Mucosa of descending colon (tissue), 3 donors: ENCODE results near the gene ZNF106. TPM values are rescaled to one million over a fixed set of nuclear protein-coding genes. Genes with fewer than 3 reads are reported as not detected.

Experiments used
- ATAC-seq: fragments of 200-7000 bp; cut with Tn5 transposase; one replicate; pipeline ENCODE4 v1.9.1; 2020; ENCODE audit warnings: mild to moderate bottlenecking, moderate library complexity
- DNase-seq, 3 donors: peaks; one replicate each; pipeline ENCODE4 v3.0.0-alpha.2; 2020
- H3K36me3 ChIP-seq: fragments of 200-600 bp; one replicate; pipeline ENCODE4 v1.8.0; 2021; ENCODE audit warnings: low read depth, mild to moderate bottlenecking
- H3K4me1 ChIP-seq: fragments of 200-600 bp; one replicate; pipeline ENCODE4 v1.8.0; 2021; ENCODE audit warnings: low read depth, mild to moderate bottlenecking
- H3K4me3 ChIP-seq: fragments of 200-600 bp; one replicate; pipeline ENCODE4 v1.8.0; 2021; ENCODE audit warnings: mild to moderate bottlenecking
- H3K9me3 ChIP-seq: fragments of 200-600 bp; one replicate; pipeline ENCODE4 v1.8.0; 2021; ENCODE audit warnings: mild to moderate bottlenecking
- CTCF ChIP-seq: fragments of 200-600 bp; IDR thresholded peaks from one replicate; pipeline ENCODE4 v1.8.0; 2022; ENCODE audit warnings: antibody characterized with exemption, mild to moderate bottlenecking
- intact Hi-C, 2 donors: fragments of 100-400 bp; cut with DNase I in 1 of 2; cut with micrococcal nuclease in 1 of 2; formaldehyde crosslinking; loops; one replicate each; pipeline versions ENCODE4 v1.11.0 to v1.11.1; 2022; cut with DNase I, micrococcal nuclease
- total RNA-seq, 3 donors: library from RNA; stranded (reverse); fragmentation: NEBNext Ultra II Directional in 2 of 3; extraction: Animal tissue kit (Norgen Biotek cat#: 25700) in 2 of 3; gene quantifications; one replicate each; pipeline versions ENCODE4 v1.2.1 to v1.2.4, GENCODE V29; 2021 to 2023
- donor health status: DM: no; HTN: no; CAD: no; lungs with moderate emphysema.
- donor health status: DM: no; HTN: no; CAD: no.
- donor health status: DM: no; HTN: yes; CAD: no.

The ZNF106 gene
- total RNA-seq, 3 donors from 2014 or later, result 40.0 to 94.9 (median 45.8) TPM

DNA sequence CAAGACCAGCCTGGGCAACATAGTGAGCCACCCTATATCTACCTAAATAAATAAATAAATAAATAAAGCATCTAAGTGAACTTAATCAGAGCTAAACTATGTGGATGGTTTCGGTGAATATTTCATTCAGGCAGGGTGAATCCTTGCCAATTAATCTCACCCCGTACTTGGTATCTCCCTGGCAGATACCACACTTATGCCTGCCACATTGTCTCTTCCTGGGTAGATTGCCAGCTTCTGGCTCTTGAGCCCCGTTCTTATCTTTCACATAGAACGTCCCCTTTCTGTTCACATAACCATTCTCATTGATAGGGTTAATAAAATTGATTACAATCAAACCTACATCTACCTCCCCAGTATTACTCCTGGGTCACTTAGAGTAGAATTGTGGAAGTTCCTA, 11.5 kb upstream of the ZNF106 start:
- no peak for TF ChIP-seq CTCF
- H3K4me1 ChIP-seq, result peaks cover 19% of the 10 kb centered on the region

GRCh38 chr15:42499858-42500609, 9.1 kb upstream of the ZNF106 start:
- Histone ChIP-seq H3K4me1 (peaks cover 25% of the 10 kb centered on the region), H3K36me3 (no peaks in the 10 kb centered on the region), H3K9me3 (no peaks in the 10 kb centered on the region), H3K4me3 (no peak overlapping the region)
- no peak for TF ChIP-seq CTCF
- DNase-seq, result no peak
- no peak for ATAC-seq
- intact Hi-C loops, result no loop called here

More for the DNA sequence above, 11.5 kb upstream of the ZNF106 start:
- no peaks in the 10 kb centered on the region for H3K36me3 ChIP-seq
- intact Hi-C loops, result no loop called here
- no peak for DNase-seq
- H3K9me3 ChIP-seq, result no peaks in the 10 kb centered on the region
- no peak for ATAC-seq
- no peak overlapping the region for H3K4me3 ChIP-seq

- intact Hi-C loops, result no loop called here
- Histone ChIP-seq H3K4me1 (peaks cover 34% of the 10 kb centered on the region), H3K9me3 (no peaks in the 10 kb centered on the region), H3K36me3 (no peaks in the 10 kb centered on the region), H3K4me3 (no peak overlapping the region)
- TF ChIP-seq CTCF, result no peak
- DNase-seq, result no peak
- ATAC-seq, result no peak
Measured at GRCh38 chr15:42498212-42499068, 7.5 kb upstream of the ZNF106 start.

GRCh38 chr15:42495361-42496212, 4.6 kb upstream of the ZNF106 start, which contains the start of gene SNAP23:
SNAP23 (plus strand) TSS chr15:42495634; CDS start chr15:42511847, 16,213 bp downstream.
- H3K4me1 ChIP-seq, result peaks cover 34% of the 10 kb centered on the region
- ATAC-seq, result peak; percentile 93
- H3K36me3 ChIP-seq, result no peaks in the 10 kb centered on the region
- intact Hi-C loops, result no loop called here
- TF ChIP-seq CTCF, result no peak
- peak; percentile 95 to 96 (median 96) for DNase-seq
- H3K9me3 ChIP-seq, result no peaks in the 10 kb centered on the region
- peak within 1 kb of the TSS; percentile 33 for H3K4me3 ChIP-seq

- intact Hi-C loops, result no loop called here
- no peak for TF ChIP-seq CTCF
- Histone ChIP-seq H3K4me1 (peaks cover 34% of the 10 kb centered on the region), H3K9me3 (no peaks in the 10 kb centered on the region), H3K4me3 (peak overlapping the region; percentile 33), H3K36me3 (no peaks in the 10 kb centered on the region)
- DNase-seq (peak in 1 of 3 donors; percentile 84), ATAC-seq (peak; percentile 49)
Measured at GRCh38 chr15:42494998-42495360, 4.0 kb upstream of the ZNF106 start.
